Chondrocyte (in vitro differentiated cells): ENCODE results near the gene ZNF641. TPM values are rescaled to one million over a fixed set of nuclear protein-coding genes. Genes with fewer than 3 reads are reported as not detected.
A peak's percentile ranks its signal among the peaks of the same experiment; 100 is the strongest.

Experiments
- DNase-seq: peaks from one replicate; pipeline ENCODE4 v3.0.0; 2021; ENCODE audit warnings: mixed read lengths, low spot score
- H3K27ac Mint-ChIP-seq: one replicate; pipeline ENCODE4 v1.8.0; 2021; ENCODE audit warnings: mild to moderate bottlenecking, moderate library complexity, mixed read lengths; ENCODE audit not compliant: unreplicated experiment
- H3K27me3 Mint-ChIP-seq: 2 replicates; pipeline ENCODE4 v1.8.0; 2021; ENCODE audit warnings: low read depth, mixed read lengths
- H3K36me3 Mint-ChIP-seq: 2 replicates; pipeline ENCODE4 v1.8.0; 2021; ENCODE audit warnings: low read depth, mixed read lengths
- H3K4me1 Mint-ChIP-seq: 2 replicates; pipeline ENCODE4 v1.8.0; 2021; ENCODE audit warnings: low read depth, mild to moderate bottlenecking, mixed read lengths
- H3K4me3 Mint-ChIP-seq: one replicate; pipeline ENCODE4 v1.8.0; 2021; ENCODE audit warnings: mild to moderate bottlenecking, moderate library complexity, mixed read lengths; ENCODE audit not compliant: unreplicated experiment
- H3K9me3 Mint-ChIP-seq: 2 replicates; pipeline ENCODE4 v1.8.0; 2021; ENCODE audit warnings: low read depth, mixed read lengths
- total RNA-seq: library from RNA; stranded (reverse); gene quantifications from 3 replicates; pipeline ENCODE4 v1.2.1, GENCODE V29; 2021
- TF ChIP-seq, protein P1 (sequence below): fragments of 200-600 bp; sonication (generic); IDR thresholded peaks from 2 replicates; pipeline ENCODE4 v1.5.0; 2021; ENCODE audit warnings: antibody characterized with exemption, mild to moderate bottlenecking, moderate library complexity

The ZNF641 gene
- total RNA-seq, 1 donor from 2014 or later: 12.8 TPM

DNA sequence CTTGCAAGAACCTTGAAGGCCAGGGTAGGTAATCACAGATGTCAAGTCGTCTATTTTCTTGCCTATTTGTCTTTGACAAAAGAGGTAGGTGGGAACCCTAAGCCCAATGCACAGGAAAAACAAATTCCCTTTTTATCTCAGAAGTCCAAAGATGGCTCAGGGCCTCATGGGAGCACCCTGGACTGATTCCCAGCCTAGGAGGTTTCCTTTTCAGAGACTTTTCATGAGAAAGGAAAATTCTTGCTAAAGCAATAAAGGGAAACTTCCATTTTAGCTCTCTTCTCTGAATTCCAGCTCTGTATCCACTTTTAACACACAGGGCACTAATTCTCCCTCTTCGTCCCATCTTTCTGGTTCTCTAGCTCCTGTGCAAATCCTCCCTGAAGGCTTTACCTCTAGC is 1.2 kb downstream of the ZNF641 start:
- Mint-ChIP-seq H3K9me3 (no peaks in the 10 kb centered on the region), H3K27ac (peak overlapping the region; percentile 82), H3K36me3 (peaks cover 24% of the 10 kb centered on the region), H3K4me1 (peaks cover 23% of the 10 kb centered on the region), H3K4me3 (peak overlapping the region; percentile 84), H3K27me3 (no peaks in the 10 kb centered on the region)
- TF ChIP-seq, protein P1, sequence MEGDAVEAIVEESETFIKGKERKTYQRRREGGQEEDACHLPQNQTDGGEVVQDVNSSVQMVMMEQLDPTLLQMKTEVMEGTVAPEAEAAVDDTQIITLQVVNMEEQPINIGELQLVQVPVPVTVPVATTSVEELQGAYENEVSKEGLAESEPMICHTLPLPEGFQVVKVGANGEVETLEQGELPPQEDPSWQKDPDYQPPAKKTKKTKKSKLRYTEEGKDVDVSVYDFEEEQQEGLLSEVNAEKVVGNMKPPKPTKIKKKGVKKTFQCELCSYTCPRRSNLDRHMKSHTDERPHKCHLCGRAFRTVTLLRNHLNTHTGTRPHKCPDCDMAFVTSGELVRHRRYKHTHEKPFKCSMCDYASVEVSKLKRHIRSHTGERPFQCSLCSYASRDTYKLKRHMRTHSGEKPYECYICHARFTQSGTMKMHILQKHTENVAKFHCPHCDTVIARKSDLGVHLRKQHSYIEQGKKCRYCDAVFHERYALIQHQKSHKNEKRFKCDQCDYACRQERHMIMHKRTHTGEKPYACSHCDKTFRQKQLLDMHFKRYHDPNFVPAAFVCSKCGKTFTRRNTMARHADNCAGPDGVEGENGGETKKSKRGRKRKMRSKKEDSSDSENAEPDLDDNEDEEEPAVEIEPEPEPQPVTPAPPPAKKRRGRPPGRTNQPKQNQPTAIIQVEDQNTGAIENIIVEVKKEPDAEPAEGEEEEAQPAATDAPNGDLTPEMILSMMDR: no peak
- DNase-seq: no peak

DNA sequence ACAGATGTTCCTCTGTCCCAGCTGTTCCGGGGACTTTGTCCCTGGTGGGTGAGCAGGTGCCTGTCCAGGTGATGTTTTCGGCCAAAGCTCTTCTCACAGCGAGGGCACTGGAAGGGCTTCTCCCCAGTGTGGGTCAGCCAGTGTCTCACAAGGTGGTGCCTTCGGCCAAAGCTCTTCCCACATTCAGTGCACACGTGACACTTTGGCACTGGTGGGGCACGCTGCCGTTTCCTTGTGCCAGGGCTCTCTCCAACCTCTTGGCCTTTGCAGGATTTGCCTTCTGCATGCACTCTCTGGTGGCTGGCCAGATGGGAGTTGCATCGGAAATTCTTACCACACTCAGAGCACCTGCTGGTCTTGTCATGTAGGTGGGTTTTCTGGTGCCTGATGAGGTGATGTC is 7.7 kb downstream of the ZNF641 start:
- DNase-seq: no peak
- Mint-ChIP-seq H3K9me3 (no peaks in the 10 kb centered on the region), H3K27me3 (no peaks in the 10 kb centered on the region), H3K4me3 (no peak overlapping the region), H3K27ac (no peak overlapping the region), H3K36me3 (peaks cover 51% of the 10 kb centered on the region), H3K4me1 (no peaks in the 10 kb centered on the region)
- TF ChIP-seq, protein P1: no peak

DNA sequence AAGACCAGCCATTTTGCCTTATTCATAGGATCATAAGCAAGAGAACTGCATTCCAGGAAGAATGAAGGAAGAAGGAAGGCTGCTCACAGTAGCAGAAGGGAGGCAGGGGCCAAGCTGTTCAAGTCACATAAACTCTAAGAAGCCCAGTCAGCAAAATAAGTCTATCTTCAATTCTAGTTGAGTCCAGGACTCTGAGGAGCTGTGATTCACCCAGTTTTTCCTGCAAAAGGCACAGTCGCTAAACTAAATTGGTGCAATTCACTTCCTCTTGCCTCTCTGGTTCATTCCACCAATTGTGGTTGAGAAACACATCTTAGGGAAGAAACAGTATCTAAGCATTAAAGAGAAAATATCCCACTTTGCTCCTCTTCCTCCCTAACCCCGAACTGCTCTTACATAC is 9.8 kb downstream of the ZNF641 start:
- Mint-ChIP-seq H3K4me3 (no peak overlapping the region), H3K27ac (no peak overlapping the region), H3K36me3 (peaks cover 41% of the 10 kb centered on the region), H3K27me3 (no peaks in the 10 kb centered on the region), H3K4me1 (no peaks in the 10 kb centered on the region), H3K9me3 (no peaks in the 10 kb centered on the region)
- TF ChIP-seq, protein P1: no peak
- no peak for DNase-seq

DNA sequence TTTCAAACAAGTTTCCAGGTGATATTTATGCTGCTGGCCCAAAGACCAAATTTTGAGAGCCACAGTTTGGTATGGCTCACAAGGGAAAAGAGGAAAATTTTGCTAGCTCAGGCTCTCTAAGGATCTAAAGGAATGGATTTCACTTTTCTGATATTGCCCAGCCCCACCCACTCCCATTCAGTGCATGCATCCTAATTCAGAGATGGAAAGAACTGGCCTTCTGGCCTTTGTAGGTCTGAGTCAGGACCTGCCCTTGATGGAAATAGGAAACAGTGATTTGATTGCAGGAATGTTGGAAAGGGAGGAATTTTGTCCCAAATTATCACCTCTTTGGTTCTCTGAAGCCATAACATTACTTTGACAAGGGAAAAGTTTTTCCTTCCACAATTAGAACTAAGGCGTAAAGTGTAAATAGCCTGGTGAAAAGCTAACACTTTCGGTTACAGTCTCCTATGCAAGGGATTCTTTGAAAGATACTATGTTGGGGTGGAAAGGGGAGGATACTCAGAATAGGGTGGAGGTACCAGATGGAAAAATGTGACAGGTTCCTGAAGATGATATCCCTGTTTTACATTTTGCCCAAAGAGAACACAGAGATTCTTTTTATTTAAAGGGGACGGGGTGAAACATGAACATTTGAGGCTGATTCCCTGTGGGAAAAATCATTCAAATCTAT is 11.1 kb downstream of the ZNF641 start:
- H3K36me3 Mint-ChIP-seq: peaks cover 30% of the 10 kb centered on the region
- no peak overlapping the region for H3K27ac Mint-ChIP-seq
- H3K27me3 Mint-ChIP-seq: peaks cover 1% of the 10 kb centered on the region
- no peaks in the 10 kb centered on the region for H3K9me3 Mint-ChIP-seq
- H3K4me1 Mint-ChIP-seq: no peaks in the 10 kb centered on the region
- H3K4me3 Mint-ChIP-seq: no peak overlapping the region
- no peak for DNase-seq
- TF ChIP-seq, protein P1: no peak

DNA sequence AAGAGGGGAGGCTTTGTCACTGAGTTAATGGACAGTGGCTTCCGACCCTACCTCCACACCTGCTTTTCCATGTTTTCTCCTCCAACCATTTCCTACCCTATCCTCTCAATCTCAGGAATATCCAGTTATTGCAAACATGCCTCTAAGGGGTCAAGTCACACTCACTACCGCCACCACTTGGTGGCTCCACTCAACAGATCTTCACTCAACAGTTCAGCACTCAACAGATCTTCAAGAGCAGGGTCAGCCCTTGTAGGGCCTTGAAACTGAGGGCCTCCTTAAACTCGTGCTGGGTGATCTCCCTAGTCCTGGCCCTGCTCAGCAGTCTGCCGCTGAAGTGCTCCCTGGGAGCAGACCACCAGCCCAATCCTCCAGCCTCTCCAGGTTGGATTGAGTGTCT is 14.2 kb downstream of the ZNF641 start:
- Mint-ChIP-seq H3K27me3 (peaks cover 3% of the 10 kb centered on the region), H3K36me3 (peaks cover 11% of the 10 kb centered on the region), H3K4me1 (no peaks in the 10 kb centered on the region), H3K4me3 (no peak overlapping the region), H3K27ac (no peak overlapping the region), H3K9me3 (no peaks in the 10 kb centered on the region)
- TF ChIP-seq, protein P1: peak; percentile 33
- DNase-seq: no peak
